Neural progenitor cell (in vitro differentiated cells): ENCODE results near the gene BCR. TPM values are rescaled to one million over a fixed set of nuclear protein-coding genes. Genes with fewer than 3 reads are reported as not detected.

Experiments
- DNase-seq: peaks from one replicate; pipeline ENCODE4 v3.0.0-alpha.2; 2016; ENCODE audit warnings: low spot score
- H2AFZ ChIP-seq: fragments of 200-600 bp; sonication (generic); replicated peaks from 2 replicates; pipeline ENCODE4 v1.6.1; 2016; ENCODE audit warnings: antibody characterized with exemption
- H3F3A ChIP-seq: fragments of 200-600 bp; sonication (generic); 2 replicates; pipeline ENCODE4 v1.6.1; 2016; ENCODE audit warnings: antibody characterized with exemption, low read depth
- H3K27ac ChIP-seq: fragments of 200-600 bp; sonication (generic); 2 replicates; pipeline ENCODE4 v1.5.1; 2016; ENCODE audit warnings: mild to moderate bottlenecking
- H3K27me3 ChIP-seq: fragments of 200-600 bp; sonication (generic); 2 replicates; pipeline ENCODE4 v1.6.1; 2016; ENCODE audit warnings: mild to moderate bottlenecking, moderate library complexity
- H3K36me3 ChIP-seq: fragments of 200-600 bp; sonication (generic); 2 replicates; pipeline ENCODE4 v1.5.1; 2016
- H3K4me1 ChIP-seq: fragments of 200-600 bp; sonication (generic); 2 replicates; pipeline ENCODE4 v1.6.1; 2016; ENCODE audit warnings: mixed run types
- H3K4me2 ChIP-seq: fragments of 200-600 bp; sonication (generic); 2 replicates; pipeline ENCODE4 v1.6.1; 2016
- H3K4me3 ChIP-seq: fragments of 200-600 bp; sonication (generic); 2 replicates; pipeline ENCODE4 v1.5.1; 2016
- H3K79me2 ChIP-seq: fragments of 200-600 bp; sonication (generic); 2 replicates; pipeline ENCODE4 v1.6.1; 2016; ENCODE audit warnings: low read depth
- H3K9ac ChIP-seq: fragments of 200-600 bp; sonication (generic); 2 replicates; pipeline ENCODE4 v1.6.1; 2016
- H3K9me3 ChIP-seq: fragments of 200-600 bp; sonication (generic); 2 replicates; pipeline ENCODE4 v1.5.1; 2016; ENCODE audit warnings: low read depth
- H4K20me1 ChIP-seq: fragments of 200-600 bp; sonication (generic); 2 replicates; pipeline ENCODE4 v1.6.1; 2016; ENCODE audit warnings: low read depth
- H3K27ac Mint-ChIP-seq: 3 replicates; pipeline ENCODE4 v1.8.0; 2021; ENCODE audit warnings: mixed read lengths
- H3K27me3 Mint-ChIP-seq: 2 replicates; pipeline ENCODE4 v1.8.0; 2022; ENCODE audit warnings: low read depth, mild to moderate bottlenecking, inconsistent platforms, moderate library complexity, mixed read lengths; ENCODE audit not compliant: insufficient read depth
- H3K36me3 Mint-ChIP-seq: 3 replicates; pipeline ENCODE4 v1.8.0; 2021; ENCODE audit warnings: mixed read lengths
- H3K4me1 Mint-ChIP-seq: 3 replicates; pipeline ENCODE4 v1.8.0; 2021; ENCODE audit warnings: mixed read lengths
- H3K4me3 Mint-ChIP-seq: 3 replicates; pipeline ENCODE4 v1.8.0; 2021; ENCODE audit warnings: mild to moderate bottlenecking, moderate library complexity, mixed read lengths
- H3K9me3 Mint-ChIP-seq: 3 replicates; pipeline ENCODE4 v1.8.0; 2020; ENCODE audit warnings: mixed read lengths
- CTCF ChIP-seq: fragments of 200-600 bp; sonication (generic); IDR thresholded peaks from 2 replicates; pipeline ENCODE4 v1.5.1; 2017; ENCODE audit warnings: antibody characterized with exemption, mild to moderate bottlenecking
- EZH2 ChIP-seq: fragments of 200-600 bp; sonication (generic); IDR thresholded peaks from 2 replicates; pipeline ENCODE4 v1.6.1; 2017; ENCODE audit warnings: antibody characterized with exemption, mild to moderate bottlenecking, moderate library complexity
- EZH2phosphoT487 ChIP-seq: fragments of 200-600 bp; sonication (generic); IDR thresholded peaks from 2 replicates; pipeline ENCODE4 v1.6.1; 2017; ENCODE audit warnings: antibody characterized with exemption
- total RNA-seq: library from RNA; depleted of rRNA; stranded (reverse); fragments of >200 nt; gene quantifications from 2 replicates; pipeline ENCODE4 v1.2.3, GENCODE V29; 2015; ENCODE audit warnings: low replicate concordance

Gene BCR
- total RNA-seq, 1 donor from 2014 or later: 35.5 TPM

DNA sequence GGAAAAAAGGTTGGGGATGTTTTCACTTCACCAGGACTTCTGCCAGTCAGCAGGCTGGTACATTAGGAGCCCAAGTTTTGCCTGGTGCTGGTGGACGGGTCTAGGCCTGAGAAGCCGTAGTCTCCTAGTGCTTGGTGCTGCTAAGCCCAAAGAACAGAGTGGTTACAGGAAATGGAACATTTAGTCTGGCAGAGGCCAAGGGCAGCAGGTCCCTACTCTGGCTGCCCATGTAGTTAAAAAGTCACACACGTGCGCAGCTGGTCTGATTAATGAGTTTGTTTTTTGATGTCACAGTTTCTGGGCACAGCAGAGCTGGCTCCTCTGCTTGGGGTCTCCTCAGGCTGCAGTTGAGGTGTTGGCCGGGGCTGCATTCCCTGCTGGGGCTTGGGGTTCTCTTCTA lies 20.6 kb downstream of the BCR start:
- Histone ChIP-seq H3K4me1 (peaks cover 10% of the 10 kb centered on the region), H3K27ac (no peak overlapping the region), H3K9me3 (no peaks in the 10 kb centered on the region), H4K20me1 (peaks cover 80% of the 10 kb centered on the region), H3K79me2 (peaks cover 98% of the 10 kb centered on the region), H2AFZ (no peak overlapping the region), H3K4me2 (no peak overlapping the region), H3K4me3 (no peak overlapping the region), H3F3A (peaks cover 15% of the 10 kb centered on the region), H3K9ac (no peak overlapping the region), H3K27me3 (no peaks in the 10 kb centered on the region), H3K36me3 (no peaks in the 10 kb centered on the region)
- Mint-ChIP-seq H3K4me3 (no peak overlapping the region), H3K27me3 (peaks cover 3% of the 10 kb centered on the region), H3K36me3 (peaks cover 27% of the 10 kb centered on the region), H3K27ac (no peak overlapping the region), H3K4me1 (peaks cover 45% of the 10 kb centered on the region), H3K9me3 (peaks cover 2% of the 10 kb centered on the region)
- DNase-seq: no peak
- no peak for TF ChIP-seq EZH2phosphoT487
- TF ChIP-seq CTCF: no peak

GRCh38 chr22:23202812-23203451 lies 22.6 kb downstream of the BCR start:
- peaks cover 39% of the 10 kb centered on the region for H3K4me1 Mint-ChIP-seq
- Histone ChIP-seq H3K27me3 (no peaks in the 10 kb centered on the region), H3K79me2 (peaks cover 94% of the 10 kb centered on the region)

GRCh38 chr22:23203452-23204124 lies 23.3 kb downstream of the BCR start:
- peak overlapping the region; percentile 16 for H3K27ac Mint-ChIP-seq
- Histone ChIP-seq H3K4me2 (no peak overlapping the region), H3K79me2 (peaks cover 94% of the 10 kb centered on the region), H3K36me3 (no peaks in the 10 kb centered on the region), H3K4me3 (no peak overlapping the region), H2AFZ (no peak overlapping the region), H3K9me3 (no peaks in the 10 kb centered on the region), H3K4me1 (peaks cover 15% of the 10 kb centered on the region), H3K27ac (no peak overlapping the region), H3F3A (peaks cover 11% of the 10 kb centered on the region), H4K20me1 (peaks cover 76% of the 10 kb centered on the region), H3K27me3 (no peaks in the 10 kb centered on the region), H3K9ac (no peak overlapping the region)
- no peak overlapping the region for H3K4me3 Mint-ChIP-seq
- H3K27me3 Mint-ChIP-seq: peaks cover 3% of the 10 kb centered on the region
- no peaks in the 10 kb centered on the region for H3K9me3 Mint-ChIP-seq
- peaks cover 25% of the 10 kb centered on the region for H3K36me3 Mint-ChIP-seq
- DNase-seq: no peak
- peaks cover 34% of the 10 kb centered on the region for H3K4me1 Mint-ChIP-seq
- TF ChIP-seq EZH2phosphoT487 (no peak), EZH2 (no peak), CTCF (no peak)

More at GRCh38 chr22:23202812-23203451, 22.6 kb downstream of the BCR start:
- peaks cover 28% of the 10 kb centered on the region for H3K36me3 Mint-ChIP-seq
- peaks cover 3% of the 10 kb centered on the region for H3K27me3 Mint-ChIP-seq
- no peak overlapping the region for H3K4me2 ChIP-seq
- peak overlapping the region; percentile 16 for H3K27ac Mint-ChIP-seq
- H3F3A ChIP-seq: peaks cover 15% of the 10 kb centered on the region
- no peak overlapping the region for H3K27ac ChIP-seq
- H2AFZ ChIP-seq: no peak overlapping the region
- no peaks in the 10 kb centered on the region for H3K36me3 ChIP-seq
- peaks cover 2% of the 10 kb centered on the region for H3K9me3 Mint-ChIP-seq
- TF ChIP-seq CTCF (no peak), EZH2 (no peak), EZH2phosphoT487 (no peak)
- no peak overlapping the region for H3K9ac ChIP-seq
- DNase-seq: no peak
- no peaks in the 10 kb centered on the region for H3K9me3 ChIP-seq
- H3K4me3 ChIP-seq: no peak overlapping the region
- no peak overlapping the region for H3K4me3 Mint-ChIP-seq
- peaks cover 15% of the 10 kb centered on the region for H3K4me1 ChIP-seq
- peaks cover 76% of the 10 kb centered on the region for H4K20me1 ChIP-seq
